ENCODE results near the gene IQCN.

- TF ChIP-seq, protein P1, sequence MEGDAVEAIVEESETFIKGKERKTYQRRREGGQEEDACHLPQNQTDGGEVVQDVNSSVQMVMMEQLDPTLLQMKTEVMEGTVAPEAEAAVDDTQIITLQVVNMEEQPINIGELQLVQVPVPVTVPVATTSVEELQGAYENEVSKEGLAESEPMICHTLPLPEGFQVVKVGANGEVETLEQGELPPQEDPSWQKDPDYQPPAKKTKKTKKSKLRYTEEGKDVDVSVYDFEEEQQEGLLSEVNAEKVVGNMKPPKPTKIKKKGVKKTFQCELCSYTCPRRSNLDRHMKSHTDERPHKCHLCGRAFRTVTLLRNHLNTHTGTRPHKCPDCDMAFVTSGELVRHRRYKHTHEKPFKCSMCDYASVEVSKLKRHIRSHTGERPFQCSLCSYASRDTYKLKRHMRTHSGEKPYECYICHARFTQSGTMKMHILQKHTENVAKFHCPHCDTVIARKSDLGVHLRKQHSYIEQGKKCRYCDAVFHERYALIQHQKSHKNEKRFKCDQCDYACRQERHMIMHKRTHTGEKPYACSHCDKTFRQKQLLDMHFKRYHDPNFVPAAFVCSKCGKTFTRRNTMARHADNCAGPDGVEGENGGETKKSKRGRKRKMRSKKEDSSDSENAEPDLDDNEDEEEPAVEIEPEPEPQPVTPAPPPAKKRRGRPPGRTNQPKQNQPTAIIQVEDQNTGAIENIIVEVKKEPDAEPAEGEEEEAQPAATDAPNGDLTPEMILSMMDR (IDR thresholded peaks at IDR 0.05), result no peak
- TF ChIP-seq POLR2A (IDR thresholded peaks at IDR 0.05), result no peak
Observed at GRCh38 chr19:18253716-18254115, 20.5 kb downstream of the IQCN start.

All from thyroid gland (tissue), 4 donors.